Bronchial epithelial cell (primary cell): Measurements from ENCODE around the gene SLC9A4. TPM values are rescaled to one million over a fixed set of nuclear protein-coding genes. Genes with fewer than 3 reads are reported as not detected.

ENCODE experiments used
- DNase-seq: peaks from one replicate; pipeline ENCODE4 v3.0.0-alpha.2; 2010; ENCODE audit warnings: low read depth
- FAIRE-seq: peaks from 2 replicates; lab custom pipeline; 2011; peaks lifted over from hg19 to GRCh38; lab: Jason Lieb, UNC
- H3K27me3 ChIP-seq: 2 replicates; pipeline ENCODE4 v1.5.1; 2011; ENCODE audit warnings: low read length; ENCODE audit not compliant: control insufficient read depth, insufficient read depth
- H3K36me3 ChIP-seq: 2 replicates; pipeline ENCODE4 v1.5.1; 2011; ENCODE audit warnings: low read length; ENCODE audit not compliant: control insufficient read depth, insufficient read depth
- H3K4me3 ChIP-seq: 2 replicates; pipeline ENCODE4 v1.5.1; 2011; ENCODE audit warnings: mild to moderate bottlenecking, low read depth, low read length, control low read depth
- CTCF ChIP-seq: IDR thresholded peaks from 2 replicates; pipeline ENCODE4 v1.5.1; 2011; ENCODE audit warnings: mild to moderate bottlenecking, moderate library complexity, low read length, control low read depth, inconsistent platforms; ENCODE audit not compliant: insufficient read depth, severe bottlenecking
- total RNA-seq: library from RNA; depleted of rRNA; stranded (reverse); fragments of >200 nt; gene quantifications from 2 replicates; pipeline ENCODE4 v1.2.1, GENCODE V29; 2014

The SLC9A4 gene
- total RNA-seq, 1 donor from 2014 or later, result under 0.01 TPM

- TF ChIP-seq CTCF, result no peak
- FAIRE-seq, result no peak
- Histone ChIP-seq H3K36me3 (no peaks in the 10 kb centered on the region), H3K27me3 (no peaks in the 10 kb centered on the region), H3K4me3 (no peak overlapping the region)
- no peak for DNase-seq
Observed at GRCh38 chr2:102473631-102474030, 605 bp downstream of the SLC9A4 start.

- FAIRE-seq, result no peak
- TF ChIP-seq CTCF, result no peak
- no peak for DNase-seq
- Histone ChIP-seq H3K27me3 (no peaks in the 10 kb centered on the region), H3K36me3 (no peaks in the 10 kb centered on the region), H3K4me3 (no peak overlapping the region)
Observed at GRCh38 chr2:102474785-102475184, 1.8 kb downstream of the SLC9A4 start.

- Histone ChIP-seq H3K27me3 (no peaks in the 10 kb centered on the region), H3K36me3 (no peaks in the 10 kb centered on the region), H3K4me3 (no peak overlapping the region)
- no peak for TF ChIP-seq CTCF
- no peak for DNase-seq
- FAIRE-seq, result no peak
Observed at GRCh38 chr2:102478686-102479470, 5.9 kb downstream of the SLC9A4 start.

- no peak for TF ChIP-seq CTCF
- peak; percentile 7 for FAIRE-seq
- Histone ChIP-seq H3K4me3 (no peak overlapping the region), H3K36me3 (no peaks in the 10 kb centered on the region), H3K27me3 (no peaks in the 10 kb centered on the region)
- no peak for DNase-seq
Observed at GRCh38 chr2:102480285-102481195, 7.5 kb downstream of the SLC9A4 start.

GRCh38 chr2:102481931-102482330 is 8.9 kb downstream of the SLC9A4 start:
- no peaks in the 10 kb centered on the region for H3K27me3 ChIP-seq
- DNase-seq (no peak), FAIRE-seq (no peak)
- TF ChIP-seq CTCF, result no peak
- H3K36me3 ChIP-seq, result no peaks in the 10 kb centered on the region
- H3K4me3 ChIP-seq, result no peak overlapping the region
